Prostate gland (tissue), 2 donors: ENCODE measurements around the gene PHLPP1. TPM values are rescaled to one million over a fixed set of nuclear protein-coding genes. Genes with fewer than 3 reads are reported as not detected.

Source experiments
- DNase-seq: peaks from one replicate; pipeline ENCODE4 v3.0.0-alpha.2; 2019; ENCODE audit warnings: low spot score
- H3K27ac ChIP-seq, 2 donors: fragments of 200-600 bp; sonication (generic); 2 replicates each; pipeline ENCODE4 v1.5.1; 2017 to 2019
- H3K27me3 ChIP-seq: fragments of 200-600 bp; sonication (generic); replicated peaks from 2 replicates; pipeline ENCODE4 v1.5.1; 2019; ENCODE audit not compliant: insufficient read depth
- H3K36me3 ChIP-seq, 2 donors: fragments of 200-600 bp; sonication (generic); 1 replicate in 1 of 2; 2 replicates in 1 of 2; pipeline versions ENCODE4 v1.5.1 to v1.8.1; 2017 to 2019
- H3K4me1 ChIP-seq: fragments of 200-600 bp; sonication (generic); replicated peaks from 2 replicates; pipeline ENCODE4 v1.5.1; 2019
- H3K4me3 ChIP-seq, 2 donors: fragments of 200-600 bp; sonication (generic); 2 replicates each; pipeline ENCODE4 v1.5.1; 2017 to 2019
- H3K9me3 ChIP-seq: fragments of 200-600 bp; sonication (generic); 2 replicates; pipeline ENCODE4 v1.5.1; 2017
- CTCF ChIP-seq, 4 experiments: fragments of 200-600 bp in 2 of 4; fragments of 450-650 bp in 2 of 4; sonication (generic) in 2 of 4; IDR thresholded peaks; 1 replicate in 3 of 4; 2 replicates in 1 of 4; pipeline ENCODE4 v1.5.1; 2016 to 2019; ENCODE audit warnings: antibody characterized with exemption in 4 of 4, mild to moderate bottlenecking in 2 of 4, moderate library complexity in 2 of 4
- POLR2A ChIP-seq: fragments of 450-650 bp; IDR thresholded peaks from one replicate; pipeline ENCODE4 v1.6.1; 2016; ENCODE audit warnings: antibody characterized with exemption, mild to moderate bottlenecking
- POLR2AphosphoS5 ChIP-seq: sonication (generic); formaldehyde crosslinking; IDR thresholded peaks from one replicate; pipeline ENCODE4 v1.6.1; 2017; ENCODE audit warnings: antibody characterized with exemption
- WGBS: methylation state at CpG from one replicate; pipeline ENCODE4 v1.1.5; 2018; 5-methylcytosine and 5-hydroxymethylcytosine counted together
- intact Hi-C: fragments of 100-400 bp; cut with DNase I; formaldehyde crosslinking; loops from one replicate; pipeline ENCODE4 v1.14.2; 2022
- total RNA-seq, 2 donors: library from RNA; depleted of rRNA; stranded (reverse); fragments of >200 nt; gene quantifications; one replicate each; pipeline ENCODE4 v1.1.0, GENCODE V29; 2016

PHLPP1 gene
- total RNA-seq, 2 donors from 2014 or later, result 16.8 to 44.1 TPM

- Histone ChIP-seq H3K9me3 (no peaks in the 10 kb centered on the region), H3K27me3 (no peaks in the 10 kb centered on the region), H3K4me1 (no peaks in the 10 kb centered on the region), H3K4me3 (no peak overlapping the region), H3K36me3 (no peaks in the 10 kb centered on the region), H3K27ac (no peak overlapping the region)
- TF ChIP-seq POLR2AphosphoS5, result no peak
- no peak for TF ChIP-seq CTCF (IDR thresholded peaks at IDR 0.05)
- intact Hi-C loops, result no loop called here
- DNase-seq, result no peak
- 46% methylated on average over 2 of the region's 2 CpGs for WGBS
Observed at GRCh38 chr18:62933261-62933887, 218.0 kb downstream of the PHLPP1 start.

GRCh38 chr18:62935994-62936393 is 220.7 kb downstream of the PHLPP1 start:
- Histone ChIP-seq H3K36me3 (no peaks in the 10 kb centered on the region), H3K4me3 (no peak overlapping the region), H3K4me1 (no peaks in the 10 kb centered on the region), H3K9me3 (no peaks in the 10 kb centered on the region), H3K27ac (no peak overlapping the region), H3K27me3 (no peaks in the 10 kb centered on the region)
- no peak for TF ChIP-seq POLR2AphosphoS5
- no peak for TF ChIP-seq CTCF (IDR thresholded peaks at IDR 0.05)
- no peak for TF ChIP-seq POLR2A
- no peak for DNase-seq
- intact Hi-C loops, result no loop called here
- 73% methylated on average over 3 of the region's 3 CpGs for WGBS

- H3K27ac ChIP-seq, result no peak overlapping the region
- H3K4me3 ChIP-seq, result no peak overlapping the region
- DNase-seq, result no peak
- no peaks in the 10 kb centered on the region for H3K9me3 ChIP-seq
- H3K36me3 ChIP-seq, result no peaks in the 10 kb centered on the region
- H3K4me1 ChIP-seq, result no peaks in the 10 kb centered on the region
- intact Hi-C loops, result no loop called here
- no peaks in the 10 kb centered on the region for H3K27me3 ChIP-seq
- WGBS, result 91% methylated on average over 2 of the region's 2 CpGs
- no peak for TF ChIP-seq POLR2A
- TF ChIP-seq CTCF (IDR thresholded peaks at IDR 0.05), result no peak
- TF ChIP-seq POLR2AphosphoS5, result no peak
Observed at GRCh38 chr18:62937065-62937464, 221.7 kb downstream of the PHLPP1 start.

- H3K4me1 ChIP-seq, result no peaks in the 10 kb centered on the region
- DNase-seq, result no peak
- no peaks in the 10 kb centered on the region for H3K9me3 ChIP-seq
- H3K36me3 ChIP-seq, result no peaks in the 10 kb centered on the region
- no peaks in the 10 kb centered on the region for H3K27me3 ChIP-seq
- no peak overlapping the region for H3K4me3 ChIP-seq
- H3K27ac ChIP-seq, result no peak overlapping the region
- 20% methylated on average over 1 of the region's 1 CpG for WGBS
- no peak for TF ChIP-seq POLR2A
- no peak for TF ChIP-seq CTCF (IDR thresholded peaks at IDR 0.05)
- no peak for TF ChIP-seq POLR2AphosphoS5
- intact Hi-C loops, result no loop called here
Observed at GRCh38 chr18:62938006-62938405, 222.7 kb downstream of the PHLPP1 start.

GRCh38 chr18:62938487-62938886 is 223.1 kb downstream of the PHLPP1 start:
- intact Hi-C loops, result no loop called here
- DNase-seq, result no peak
- TF ChIP-seq POLR2A (no peak), POLR2AphosphoS5 (no peak), CTCF (IDR thresholded peaks at IDR 0.05) (no peak)
- H3K4me3 ChIP-seq, result no peak overlapping the region
- no peaks in the 10 kb centered on the region for H3K36me3 ChIP-seq
- no peaks in the 10 kb centered on the region for H3K4me1 ChIP-seq
- H3K27me3 ChIP-seq, result no peaks in the 10 kb centered on the region
- H3K9me3 ChIP-seq, result no peaks in the 10 kb centered on the region
- H3K27ac ChIP-seq, result no peak overlapping the region
